Measurements from ENCODE around the gene CHD8.
A peak's percentile ranks its signal among the peaks of the same experiment; 100 is the strongest.

Gene CHD8

GRCh38 chr14:21455912-21456667 lies at the start of gene CHD8:
Gene CHD8 (minus strand): TSS chr14:21456123. CDS start chr14:21431643, 24,480 bp downstream.
- H3K36me3 Mint-ChIP-seq, result peaks cover 33% of the 10 kb centered on the region
- H3K4me1 Mint-ChIP-seq, result peaks cover 37% of the 10 kb centered on the region
- CTCF ChIA-PET, result interaction anchor here (0.9 to 2.5 kb wide), 11 partner anchors 10 to 214 kb away, joined by 3 to 17 read pairs (median 4); partner anchors contain the start of genes RAB2B and TOX4

GRCh38 chr14:21505012-21505553 lies 49.2 kb upstream of the CHD8 start:
- H3K9me3 Mint-ChIP-seq, result no peaks in the 10 kb centered on the region

More at GRCh38 chr14:21455912-21456667, at the start of gene CHD8:
- Mint-ChIP-seq H3K4me3 (peak within 1 kb of the TSS; percentile 93), H3K27me3 (no peaks in the 10 kb centered on the region), H3K27ac (peak within 1 kb of the TSS; percentile 99), H3K9me3 (no peaks in the 10 kb centered on the region)
- DNase-seq, result peak; percentile 100

GRCh38 chr14:21503376-21503775 lies 47.5 kb upstream of the CHD8 start:
- Mint-ChIP-seq H3K27ac (no peak overlapping the region), H3K27me3 (no peaks in the 10 kb centered on the region), H3K36me3 (peaks cover 63% of the 10 kb centered on the region), H3K4me1 (peaks cover 47% of the 10 kb centered on the region), H3K9me3 (no peaks in the 10 kb centered on the region), H3K4me3 (no peak overlapping the region)
- no peak for DNase-seq
- CTCF ChIA-PET, result no interaction called here

More at GRCh38 chr14:21505012-21505553, 49.2 kb upstream of the CHD8 start:
- Mint-ChIP-seq H3K27me3 (no peaks in the 10 kb centered on the region), H3K4me1 (peaks cover 48% of the 10 kb centered on the region), H3K4me3 (no peak overlapping the region), H3K27ac (peak overlapping the region; percentile 75), H3K36me3 (peaks cover 58% of the 10 kb centered on the region)
- CTCF ChIA-PET, result interaction anchor here (0.9 kb wide), 1 partner anchor 15 kb away, joined by 4 read pairs; no protein-coding TSS in a partner anchor
- peak; percentile 54 for DNase-seq

- CTCF ChIA-PET, result interaction anchor here (0.7 to 1.4 kb wide), 2 partner anchors 9 to 15 kb away, joined by 3 read pairs; partner anchors contain the start of gene METTL3
- Mint-ChIP-seq H3K4me1 (peaks cover 38% of the 10 kb centered on the region), H3K27me3 (no peaks in the 10 kb centered on the region), H3K36me3 (peaks cover 59% of the 10 kb centered on the region), H3K9me3 (no peaks in the 10 kb centered on the region), H3K27ac (no peak overlapping the region), H3K4me3 (no peak overlapping the region)
- no peak for DNase-seq
Measured at GRCh38 chr14:21501568-21501967, 45.6 kb upstream of the CHD8 start.

GRCh38 chr14:21498540-21499526 lies 42.9 kb upstream of the CHD8 start:
- Mint-ChIP-seq H3K36me3 (peaks cover 68% of the 10 kb centered on the region), H3K4me3 (no peak overlapping the region), H3K9me3 (no peaks in the 10 kb centered on the region), H3K27me3 (no peaks in the 10 kb centered on the region), H3K27ac (peak overlapping the region; percentile 12), H3K4me1 (peaks cover 24% of the 10 kb centered on the region)
- peak; percentile 33 for DNase-seq
- CTCF ChIA-PET, result interaction anchor here (0.7 to 3.1 kb wide), 23 partner anchors 8 to 1071 kb away, joined by 3 to 66 read pairs (median 5); partner anchors contain the start of genes CHD8, METTL3, SALL2 and TOX4

- Mint-ChIP-seq H3K4me1 (peaks cover 17% of the 10 kb centered on the region), H3K27ac (no peak overlapping the region), H3K27me3 (no peaks in the 10 kb centered on the region), H3K4me3 (no peak overlapping the region), H3K9me3 (no peaks in the 10 kb centered on the region), H3K36me3 (peaks cover 65% of the 10 kb centered on the region)
- CTCF ChIA-PET, result interaction anchor here (1.5 kb wide), 1 partner anchor 8 kb away, joined by 4 read pairs; no protein-coding TSS in a partner anchor
- DNase-seq, result no peak
Measured at GRCh38 chr14:21496453-21496852, 40.5 kb upstream of the CHD8 start.

- H3K27ac Mint-ChIP-seq, result no peak overlapping the region
Measured at GRCh38 chr14:21494902-21495762, 39.2 kb upstream of the CHD8 start.

GRCh38 chr14:21486640-21487087 lies 30.7 kb upstream of the CHD8 start:
- H3K27me3 Mint-ChIP-seq, result no peaks in the 10 kb centered on the region
- CTCF ChIA-PET, result no interaction called here
- no peak for DNase-seq
- peaks cover 18% of the 10 kb centered on the region for H3K36me3 Mint-ChIP-seq
- H3K4me3 Mint-ChIP-seq, result no peak overlapping the region
- H3K9me3 Mint-ChIP-seq, result no peaks in the 10 kb centered on the region
- no peaks in the 10 kb centered on the region for H3K4me1 Mint-ChIP-seq
- H3K27ac Mint-ChIP-seq, result no peak overlapping the region

More at GRCh38 chr14:21494902-21495762, 39.2 kb upstream of the CHD8 start:
- no peaks in the 10 kb centered on the region for H3K9me3 Mint-ChIP-seq
- CTCF ChIA-PET, result interaction anchor here (0.7 to 0.8 kb wide), 3 partner anchors 30 to 71 kb away, joined by 3 read pairs; no protein-coding TSS in a partner anchor
- H3K4me3 Mint-ChIP-seq, result no peak overlapping the region
- no peak for DNase-seq
- peaks cover 54% of the 10 kb centered on the region for H3K36me3 Mint-ChIP-seq
- H3K4me1 Mint-ChIP-seq, result peaks cover 16% of the 10 kb centered on the region
- no peaks in the 10 kb centered on the region for H3K27me3 Mint-ChIP-seq

GRCh38 chr14:21476925-21477681 lies 21.2 kb upstream of the CHD8 start, which contains the start of the genes RAB2B and TOX4:
Gene RAB2B (minus strand): TSS chr14:21476959. CDS start chr14:21476872, 87 bp downstream.
Gene TOX4 (plus strand): TSS chr14:21477195. CDS start chr14:21477279, 84 bp downstream.
- Mint-ChIP-seq H3K4me3 (peak within 1 kb of the TSS; percentile 99), H3K9me3 (no peaks in the 10 kb centered on the region), H3K27me3 (no peaks in the 10 kb centered on the region), H3K36me3 (peaks cover 25% of the 10 kb centered on the region), H3K4me1 (peaks cover 40% of the 10 kb centered on the region), H3K27ac (peak within 1 kb of the TSS; percentile 98)
- CTCF ChIA-PET, result interaction anchor here (0.9 to 3.6 kb wide), 10 partner anchors 10 to 79 kb away, joined by 3 to 17 read pairs (median 5); partner anchors contain the start of genes CHD8 and METTL3
- peak; percentile 97 for DNase-seq

GRCh38 chr14:21476523-21476924 lies 20.6 kb upstream of the CHD8 start:
- peaks cover 25% of the 10 kb centered on the region for H3K36me3 Mint-ChIP-seq
- CTCF ChIA-PET, result interaction anchor here (1.4 to 3.6 kb wide), 3 partner anchors 10 to 39 kb away, joined by 5 to 17 read pairs (median 5); partner anchors contain the start of gene CHD8

GRCh38 chr14:21475767-21476522 lies 20.0 kb upstream of the CHD8 start:
- no peaks in the 10 kb centered on the region for H3K9me3 Mint-ChIP-seq
- H3K36me3 Mint-ChIP-seq, result peaks cover 23% of the 10 kb centered on the region

More at GRCh38 chr14:21476523-21476924, 20.6 kb upstream of the CHD8 start:
- peak; percentile 87 for DNase-seq
- Mint-ChIP-seq H3K4me3 (peak overlapping the region; percentile 99), H3K27me3 (no peaks in the 10 kb centered on the region), H3K9me3 (no peaks in the 10 kb centered on the region), H3K4me1 (peaks cover 40% of the 10 kb centered on the region), H3K27ac (peak overlapping the region; percentile 98)

More at GRCh38 chr14:21475767-21476522, 20.0 kb upstream of the CHD8 start:
- Mint-ChIP-seq H3K4me1 (peaks cover 40% of the 10 kb centered on the region), H3K27ac (peak overlapping the region; percentile 98), H3K27me3 (no peaks in the 10 kb centered on the region), H3K4me3 (peak overlapping the region; percentile 99)
- no peak for DNase-seq
- CTCF ChIA-PET, result interaction anchor here (1.4 to 3.6 kb wide), 3 partner anchors 9 to 39 kb away, joined by 5 to 17 read pairs (median 5); partner anchors contain the start of gene CHD8

Data from activated naive CD4-positive, alpha-beta T cell treated with anti-CD3 and anti-CD28 coated beads, Interleukin-2, amount 10 ng/mL, durations not matched to agents 7 days and 5 days (primary cell).